NCI-H510A (cell line): ENCODE data around the gene MYOM3.

Source experiments
- DNase-seq: peaks from one replicate; lab custom pipeline; 2025; lab: John Stamatoyannopoulos, UW

The MYOM3 gene

GRCh38 chr1:24111996-24112779 lies at the start of gene MYOM3:
MYOM3 (minus strand) TSS chr1:24112135; CDS start chr1:24108636, 3,499 bp downstream.
- peak; percentile 43 for DNase-seq

GRCh38 chr1:24161270-24161669 lies 49.3 kb upstream of the MYOM3 start:
- no peak for DNase-seq

- DNase-seq, result no peak
These were observed 47.4 kb upstream of the MYOM3 start for GRCh38 chr1:24159366-24159765.

DNA sequence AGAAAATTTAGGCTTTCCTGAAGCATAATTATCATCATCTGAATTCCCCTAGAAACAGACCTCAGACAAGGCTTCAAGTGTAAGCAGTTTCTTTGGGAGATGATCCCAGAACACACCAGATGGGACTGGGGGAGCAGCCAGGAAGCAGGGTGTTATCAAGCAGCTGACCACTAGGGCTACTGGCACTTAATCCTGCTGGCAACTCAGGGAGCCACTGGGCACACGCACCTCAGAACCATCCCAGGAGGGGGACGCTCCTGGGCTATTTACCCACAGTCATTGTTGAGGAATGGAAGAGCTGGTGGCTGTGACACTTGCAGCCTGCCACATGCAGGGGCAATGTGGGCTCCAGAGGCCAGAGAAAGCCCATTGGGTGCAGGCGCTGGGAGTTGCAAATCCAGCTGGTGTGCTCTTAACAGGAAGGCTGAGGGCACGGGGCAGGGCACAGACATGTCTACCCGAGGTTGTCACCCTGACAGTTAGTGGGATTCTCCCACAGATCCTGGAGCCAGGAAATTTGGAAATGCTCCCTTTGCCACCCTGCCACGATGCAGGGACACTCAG lies 46.1 kb upstream of the MYOM3 start:
- no peak for DNase-seq

GRCh38 chr1:24156542-24157260 lies 44.8 kb upstream of the MYOM3 start:
- no peak for DNase-seq

DNA sequence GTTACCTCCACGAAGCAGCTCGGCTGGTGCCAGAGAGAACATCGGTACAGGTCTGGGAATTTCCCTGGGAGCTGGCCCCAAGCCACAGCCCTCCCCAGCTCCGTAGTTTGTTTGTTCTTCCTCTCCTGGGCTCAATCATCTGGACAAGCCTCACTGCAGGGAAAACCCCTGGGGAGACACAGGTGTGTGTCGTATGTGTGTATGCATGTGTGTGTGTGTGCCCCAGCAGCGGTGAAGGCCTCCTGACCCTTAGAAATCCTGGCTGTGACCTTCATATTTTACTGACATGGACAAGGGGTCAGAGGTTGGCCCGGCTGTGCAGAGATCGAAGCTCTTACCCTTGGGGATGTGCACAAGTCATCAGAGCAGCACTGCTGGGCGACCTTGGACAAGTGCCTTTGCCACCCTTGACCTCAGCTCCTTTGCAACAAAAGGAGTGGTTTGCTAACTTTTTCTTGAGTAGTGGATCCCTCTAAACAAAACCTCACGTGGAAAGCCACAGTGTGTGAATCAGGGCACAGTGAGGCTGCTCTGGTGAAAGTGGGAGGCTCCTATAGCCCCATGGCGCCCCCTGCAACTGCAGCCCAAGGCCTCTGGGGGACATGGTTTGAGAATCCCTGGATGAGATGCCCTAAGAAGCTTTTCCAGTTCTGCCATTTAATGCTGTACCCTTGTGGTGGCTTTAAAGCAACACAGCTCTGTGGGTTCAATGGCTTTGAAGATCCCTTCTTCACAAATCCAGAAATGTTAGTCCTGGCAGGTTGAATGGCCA lies 43.3 kb upstream of the MYOM3 start:
- peak; percentile 53 for DNase-seq

- peak; percentile 63 for DNase-seq
These were observed 42.3 kb upstream of the MYOM3 start for GRCh38 chr1:24154215-24154614.

DNA sequence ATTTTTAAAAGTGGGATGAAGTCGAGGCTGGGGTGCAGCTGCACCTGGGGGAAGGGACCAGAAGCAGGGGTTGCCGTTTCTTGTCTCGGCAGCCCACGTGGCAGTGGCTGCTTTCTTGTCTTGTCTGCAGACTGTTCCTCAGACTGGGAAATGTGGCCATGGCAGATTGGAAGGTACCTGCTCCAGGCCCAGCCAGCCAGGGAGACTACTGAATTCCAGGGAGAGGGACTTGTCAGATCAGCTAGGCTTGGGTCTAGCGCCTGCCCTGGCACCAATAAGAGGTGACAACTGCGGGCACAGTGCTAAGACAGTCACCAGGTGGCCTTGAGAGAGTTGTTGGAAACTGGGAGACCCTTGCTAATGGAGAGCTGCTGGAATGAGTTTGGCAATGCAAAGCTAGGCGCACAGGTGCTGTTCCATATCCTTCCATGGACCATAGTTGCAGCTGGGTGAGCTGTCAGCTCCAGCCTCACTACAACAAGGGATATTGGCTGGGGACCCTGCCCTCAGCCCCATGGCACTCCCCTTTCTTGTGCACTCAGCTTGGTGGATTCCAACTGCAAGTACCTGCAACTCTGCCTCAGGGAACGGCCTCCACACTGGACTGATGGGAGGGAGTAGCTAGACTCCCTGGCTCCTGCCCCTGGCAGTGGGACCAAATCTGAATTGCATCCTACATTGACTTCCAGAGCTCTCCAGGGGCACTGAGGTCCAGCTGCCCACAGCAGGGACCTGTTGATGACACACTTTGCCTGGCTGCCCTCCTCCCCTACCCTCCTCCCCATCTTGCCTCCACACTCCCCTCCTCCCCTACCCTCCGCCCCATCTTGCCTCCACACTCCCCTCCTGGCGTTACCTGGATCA lies 40.9 kb upstream of the MYOM3 start:
- DNase-seq, result no peak

DNA sequence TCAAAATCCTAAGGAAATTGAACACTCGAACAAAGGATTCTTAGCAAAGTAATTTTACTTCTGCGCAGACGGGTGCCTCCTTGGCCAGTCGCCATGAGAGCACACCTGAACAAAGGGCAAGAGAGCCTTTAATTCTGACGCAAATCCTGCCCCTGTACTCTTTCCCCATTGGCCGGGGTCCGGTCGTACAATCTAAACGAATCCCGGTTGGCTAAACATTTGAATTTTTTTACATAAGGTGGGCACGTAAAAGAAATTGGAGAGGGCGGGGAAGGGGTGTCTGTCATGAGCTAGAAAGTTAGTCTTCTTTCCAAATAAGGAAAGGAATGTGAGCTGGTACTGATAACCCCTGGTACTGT lies 39.2 kb upstream of the MYOM3 start:
- peak; percentile 96 for DNase-seq

GRCh38 chr1:24150234-24151174 lies 38.6 kb upstream of the MYOM3 start:
- peak; percentile 78 for DNase-seq

DNA sequence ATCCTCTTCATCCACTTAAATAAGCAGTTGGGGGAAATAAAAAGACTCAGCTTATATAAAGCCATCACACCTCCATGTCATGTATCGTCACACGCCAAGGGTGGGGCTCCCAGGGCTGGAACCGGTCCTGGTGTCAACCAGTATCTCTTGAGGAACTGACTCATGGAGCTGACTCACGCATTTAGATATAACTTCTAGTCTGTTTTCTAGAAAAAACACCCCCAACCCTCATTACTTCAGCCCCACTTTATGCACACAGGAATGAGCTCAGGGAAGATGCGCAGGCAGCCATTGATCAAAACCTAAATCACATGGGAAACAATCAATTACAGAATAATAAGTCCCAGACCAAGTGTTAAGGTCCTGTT lies 37.9 kb upstream of the MYOM3 start:
- DNase-seq, result no peak

DNA sequence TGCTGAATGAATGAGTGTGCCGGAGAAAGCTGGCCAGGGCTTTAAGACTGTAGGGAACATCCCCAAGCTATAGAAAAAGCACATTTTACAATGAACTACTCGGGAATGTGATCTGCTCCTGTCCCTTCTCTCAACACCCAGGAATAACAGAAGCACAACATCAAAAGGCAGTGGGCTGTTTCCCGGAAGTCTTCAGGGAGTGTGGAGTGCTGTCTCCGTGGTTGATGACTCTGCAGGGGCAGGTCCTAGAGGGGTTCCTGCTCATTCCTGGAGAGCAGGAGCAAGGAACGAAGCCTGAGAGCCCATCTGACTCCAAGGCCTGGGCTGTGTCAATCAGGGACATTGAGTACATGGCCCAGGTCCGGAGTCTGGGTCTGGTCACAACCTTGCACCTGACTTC lies 35.9 kb upstream of the MYOM3 start:
- DNase-seq, result no peak

DNA sequence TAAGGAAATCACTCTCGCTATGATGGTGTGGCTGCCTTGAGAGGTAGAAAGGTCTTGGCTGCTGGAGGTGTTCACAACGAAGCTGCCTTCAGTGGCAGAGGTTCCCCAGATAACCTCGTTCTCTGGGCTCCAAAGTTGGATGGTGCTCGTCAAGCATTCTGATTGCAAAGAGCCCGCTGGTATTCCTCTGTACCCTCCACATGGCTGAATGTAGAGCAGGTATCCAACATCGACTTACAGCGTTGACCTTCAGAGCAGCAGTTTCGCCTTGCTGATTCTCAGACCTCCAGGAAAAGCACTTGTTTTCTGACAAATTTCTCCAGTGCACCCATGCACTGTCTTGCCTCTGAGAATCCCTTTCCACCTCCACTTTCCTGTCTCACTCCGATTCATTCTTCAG lies 35.3 kb upstream of the MYOM3 start:
- DNase-seq, result no peak

- peak; percentile 20 for DNase-seq
These were observed 30.9 kb upstream of the MYOM3 start, which contains the start of gene IL22RA1 for GRCh38 chr1:24142546-24143534. IL22RA1 (minus strand) TSS chr1:24143140; CDS start chr1:24143082, 58 bp downstream.

GRCh38 chr1:24141311-24141997 lies 29.5 kb upstream of the MYOM3 start:
- DNase-seq, result no peak

DNA sequence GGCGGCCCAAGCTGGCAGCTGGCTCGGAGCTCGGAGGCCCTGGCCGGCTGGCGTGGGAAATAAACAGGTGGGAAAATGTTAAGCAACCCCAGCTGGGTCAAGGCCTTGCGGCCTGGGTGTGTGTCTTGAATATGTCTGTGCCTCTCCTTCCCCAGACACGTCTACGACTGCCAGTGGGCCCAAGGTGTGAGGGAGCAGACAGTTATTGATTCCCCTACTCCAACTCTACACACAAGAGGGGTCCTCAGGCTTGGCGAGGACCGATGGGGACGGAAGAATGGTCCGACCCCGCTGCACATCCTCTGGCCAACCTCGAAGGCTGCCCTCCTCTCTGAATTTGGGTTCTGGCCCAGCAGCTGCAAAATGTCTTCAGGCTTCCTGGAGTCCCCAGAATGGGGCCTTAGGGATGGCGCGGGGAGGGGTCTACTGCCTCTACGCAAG lies 28.8 kb upstream of the MYOM3 start:
- no peak for DNase-seq

DNA sequence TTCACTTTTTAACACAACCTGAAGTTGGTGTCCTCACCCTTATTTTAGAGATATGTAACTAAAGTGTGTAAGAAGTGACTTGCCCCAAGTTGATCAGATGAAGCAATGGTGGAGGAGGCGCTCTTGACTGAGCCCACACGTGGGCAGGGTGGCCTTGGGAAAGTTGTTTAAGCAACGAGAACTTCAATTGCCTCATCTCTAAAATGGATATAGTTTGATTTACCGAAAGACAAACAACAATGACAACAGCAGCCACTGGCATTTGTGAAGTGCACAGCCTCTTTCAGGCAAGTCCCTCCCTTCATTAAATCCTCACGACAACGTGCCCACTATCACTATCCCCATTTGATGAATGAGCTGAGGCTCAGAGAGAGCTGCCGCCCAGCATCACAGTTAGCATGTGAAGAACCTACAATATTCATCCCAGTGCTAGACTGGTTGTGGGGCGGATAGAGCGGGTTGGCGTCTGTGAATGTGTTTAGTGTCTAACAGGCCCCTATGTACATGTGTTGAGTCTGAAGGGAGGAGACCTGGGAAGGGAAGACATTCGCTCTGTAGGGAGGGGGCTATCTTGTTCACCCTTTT lies 28.0 kb upstream of the MYOM3 start:
- DNase-seq, result no peak

GRCh38 chr1:24139222-24139489 lies 27.2 kb upstream of the MYOM3 start:
- DNase-seq, result no peak
